Sigmoid colon (tissue), 7 donors: Measurements from ENCODE around the gene MYPOP. TPM values are rescaled to one million over a fixed set of nuclear protein-coding genes. Genes with fewer than 3 reads are reported as not detected.
A peak's percentile ranks its signal among the peaks of the same experiment; 100 is the strongest.

ENCODE experiments used
- DNase-seq: peaks from one replicate; pipeline ENCODE4 v3.0.0-alpha.2; 2019
- H3K27ac ChIP-seq, 4 donors: fragments of 200-600 bp; sonication (generic); one replicate each; pipeline ENCODE4 v1.5.1; 2016 to 2019; ENCODE audit warnings: mild to moderate bottlenecking in 1 of 4
- H3K27me3 ChIP-seq, 3 donors: fragments of 200-600 bp; sonication (generic); one replicate each; pipeline ENCODE4 v1.5.1; 2019; ENCODE audit warnings: mild to moderate bottlenecking in 1 of 3
- H3K36me3 ChIP-seq, 4 donors: fragments of 200-600 bp; sonication (generic); one replicate each; pipeline ENCODE4 v1.5.1; 2016 to 2019
- H3K4me1 ChIP-seq, 4 donors: fragments of 200-600 bp; sonication (generic); one replicate each; pipeline ENCODE4 v1.5.1; 2017 to 2019
- H3K4me3 ChIP-seq, 4 donors: fragments of 200-600 bp; sonication (generic); one replicate each; pipeline ENCODE4 v1.5.1; 2017 to 2019; ENCODE audit warnings: mild to moderate bottlenecking in 2 of 4, moderate library complexity in 1 of 4
- H3K9me3 ChIP-seq, 4 donors: fragments of 200-600 bp in 3 of 4; sonication (generic) in 3 of 4; one replicate each; pipeline versions ENCODE4 v1.5.1 to v1.6.1; 2013 to 2019
- CTCF ChIP-seq, 4 experiments: fragments of 450-650 bp in 3 of 4; fragments of 200-600 bp in 1 of 4; IDR thresholded peaks; one replicate each; pipeline ENCODE4 v1.5.1; 2016 to 2019; ENCODE audit warnings: antibody characterized with exemption in 4 of 4, mild to moderate bottlenecking in 3 of 4, moderate library complexity in 2 of 4
- EP300 ChIP-seq, 4 donors: sonication (generic); formaldehyde crosslinking; IDR thresholded peaks; one replicate each; pipeline ENCODE4 v1.6.1; 2017; ENCODE audit warnings: antibody characterized with exemption in 4 of 4
- POLR2A ChIP-seq, 2 donors: fragments of 450-650 bp; IDR thresholded peaks; one replicate each; pipeline ENCODE4 v1.6.1; 2016; ENCODE audit warnings: antibody characterized with exemption in 2 of 2, mild to moderate bottlenecking in 2 of 2, moderate library complexity in 2 of 2
- POLR2AphosphoS5 ChIP-seq, 4 donors: sonication (generic); formaldehyde crosslinking; IDR thresholded peaks; one replicate each; pipeline ENCODE4 v1.6.1; 2017; ENCODE audit warnings: antibody characterized with exemption in 4 of 4
- WGBS, 2 donors: extraction: QIAGEN DNeasy Blood & Tissue Kit; methylation state at CpG; one replicate each; pipeline ENCODE4 v1.1.7; 2013; 5-methylcytosine and 5-hydroxymethylcytosine counted together
- intact Hi-C: fragments of 100-400 bp; cut with DNase I; formaldehyde crosslinking; loops from one replicate; pipeline ENCODE4 v1.15.1; 2023
- polyA plus RNA-seq, 3 donors: library from polyadenylated mRNA; stranded (reverse); fragments of 200-250 nt; gene quantifications; one replicate each; pipeline ENCODE4 v1.2.3, GENCODE V29; 2013
- total RNA-seq, 4 donors: library from RNA; depleted of rRNA; stranded (reverse); fragments of >200 nt; gene quantifications; one replicate each; pipeline ENCODE4 v1.1.0, GENCODE V29; 2016
- donor health status: healthy with polysubstance abuse.
- donor health status: Bipolar disorder and iron deficiency.
- donor health status: healthy.

MYPOP gene
- total and polyA plus RNA-seq, 7 donors = 1.8 to 8.3 (median 6.1) TPM

DNA sequence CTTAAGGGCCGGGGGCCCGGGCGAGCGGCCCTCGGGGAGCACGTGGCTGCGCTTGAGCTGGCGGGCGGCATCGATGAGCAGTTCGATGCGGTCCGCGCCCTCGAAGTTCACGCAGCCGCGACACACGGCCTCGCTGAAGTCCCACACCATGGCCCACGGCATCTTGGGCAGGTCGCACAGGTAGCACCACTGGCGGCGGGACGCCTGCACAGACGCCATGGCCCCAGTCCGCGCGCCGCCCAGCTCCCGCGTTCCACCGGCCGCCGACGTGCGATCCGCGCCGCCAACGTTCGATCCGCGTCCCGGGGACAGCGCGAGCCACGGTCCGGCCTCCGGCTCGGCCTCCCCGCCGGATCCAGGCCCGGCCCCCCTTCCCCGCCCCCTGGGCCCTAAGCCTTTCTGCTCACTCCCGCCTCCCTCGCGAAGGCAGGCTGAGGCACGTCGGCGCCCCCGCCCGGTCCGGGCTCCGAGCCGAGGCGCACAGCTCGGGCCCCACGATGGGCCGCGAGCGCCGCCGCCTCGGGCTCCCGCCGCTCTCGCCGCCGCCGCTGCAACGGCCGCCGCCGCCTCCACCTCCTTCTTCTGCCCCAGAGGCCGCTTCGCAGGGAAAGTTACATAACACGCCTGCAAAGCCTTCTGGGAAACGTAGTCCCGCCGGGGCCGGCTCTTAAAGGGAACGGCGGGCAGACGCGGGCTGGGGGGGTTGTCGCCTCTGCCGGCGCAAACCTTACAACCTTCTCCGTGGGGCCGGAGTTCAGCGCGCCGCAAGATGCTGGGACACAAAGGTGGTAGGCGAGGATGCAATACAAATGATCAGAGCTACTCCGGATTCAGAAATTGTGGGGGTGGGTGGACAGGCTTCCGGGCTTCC is 16.6 kb downstream of the MYPOP start, which contains the start of gene IRF2BP1:
IRF2BP1 (minus strand) TSS at position 586 of the 871 bp plus-strand sequence; CDS start at position 219, 367 bp downstream.
- Histone ChIP-seq H3K9me3 (no peaks in the 10 kb centered on the region), H3K36me3 (peaks cover 6 to 18% (median 12%) of the 10 kb centered on the region in 4 donors), H3K27ac (peak within 1 kb of the TSS; percentile 84 to 92 (median 89)), H3K27me3 (no peaks in the 10 kb centered on the region), H3K4me3 (peak within 1 kb of the TSS; percentile 47 to 84 (median 68)), H3K4me1 (peaks cover 0 to 45% (median 40%) of the 10 kb centered on the region in 4 donors)
- TF ChIP-seq EP300 (IDR thresholded peaks at IDR 0.05) (no peak), CTCF (IDR thresholded peaks at IDR 0.05) (no peak), POLR2A (IDR thresholded peaks at IDR 0.05) (peak; percentile 16 to 35), POLR2AphosphoS5 (IDR thresholded peaks at IDR 0.05) (peak; percentile 86 to 92 (median 87))
- 0 to 1% methylated on average over 107 of the region's 107 CpGs for WGBS, 2 donors
- DNase-seq = peak; percentile 96
- intact Hi-C loops = loop anchor here (1.0 to 5.0 kb wide), 3 partner anchors 17 to 112 kb away; partner anchors contain the start of genes CCDC61, MYPOP and SYMPK

DNA sequence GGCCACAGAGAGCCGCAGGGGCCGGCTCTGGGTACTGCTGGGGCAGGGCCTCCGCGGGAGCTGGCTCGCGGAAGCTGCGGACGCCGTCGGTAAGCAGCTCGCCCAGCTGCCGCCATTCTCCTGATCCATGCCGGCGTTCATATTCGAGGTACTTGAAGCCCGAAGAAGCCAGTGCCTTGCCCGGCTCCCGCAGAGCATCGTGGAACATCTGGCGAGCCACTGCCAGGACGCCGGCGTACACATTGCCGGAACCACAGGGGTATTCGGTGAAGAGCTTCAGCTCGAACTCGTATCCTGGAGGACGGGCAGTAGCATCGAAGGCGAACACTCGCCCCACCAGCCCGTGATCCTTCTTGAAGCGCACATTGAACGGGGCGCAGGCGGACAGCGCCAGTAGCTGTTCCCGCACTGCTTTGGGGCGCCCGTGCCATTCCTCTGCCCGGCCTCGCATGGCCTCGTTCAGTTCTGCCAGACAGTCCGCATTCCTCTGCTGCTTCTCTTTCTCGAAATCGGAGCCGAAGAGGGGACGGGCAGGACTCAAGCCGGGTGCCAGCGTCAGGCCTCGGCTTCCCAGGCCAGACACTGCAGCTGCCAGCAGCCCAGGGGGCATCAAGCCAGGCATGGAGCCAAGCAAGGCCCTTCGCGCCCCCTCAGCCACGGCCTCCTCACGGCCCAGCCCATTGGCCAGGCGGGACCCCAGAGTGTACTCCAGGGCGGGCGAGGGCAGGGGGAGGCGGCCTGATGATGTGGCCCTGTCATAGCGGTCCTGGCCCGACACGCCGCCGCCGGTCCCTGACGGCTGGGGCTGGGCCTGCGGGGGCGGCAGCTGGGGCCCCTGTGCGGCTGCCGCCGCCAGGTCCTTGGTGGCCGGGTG is 17.5 kb downstream of the MYPOP start:
- DNase-seq = no peak
- peaks cover 0 to 45% (median 40%) of the 10 kb centered on the region in 4 donors for H3K4me1 ChIP-seq
- H3K9me3 ChIP-seq = no peaks in the 10 kb centered on the region
- peak overlapping the region; percentile 47 to 84 (median 68) for H3K4me3 ChIP-seq
- peaks cover 0 to under 1% (median 0%) of the 10 kb centered on the region in 3 donors for H3K27me3 ChIP-seq
- TF ChIP-seq EP300 (IDR thresholded peaks at IDR 0.05) (no peak), CTCF (IDR thresholded peaks at IDR 0.05) (no peak), POLR2A (IDR thresholded peaks at IDR 0.05) (no peak), POLR2AphosphoS5 (IDR thresholded peaks at IDR 0.05) (no peak)
- WGBS, 2 donors = 58 to 65% methylated on average over 72 of the region's 72 CpGs
- peaks cover 0 to 10% (median 10%) of the 10 kb centered on the region in 4 donors for H3K36me3 ChIP-seq
- intact Hi-C loops = loop anchor here (5.0 kb wide), 3 partner anchors 68 to 457 kb away; partner anchors contain the start of genes CCDC61 and RSPH6A
- H3K27ac ChIP-seq = peak overlapping the region; percentile 84 to 92 (median 89)

GRCh38 chr19:45883881-45884681 is 18.3 kb downstream of the MYPOP start:
- Histone ChIP-seq H3K27me3 (peaks cover 0 to 4% (median 0%) of the 10 kb centered on the region in 3 donors), H3K36me3 (peaks cover 0 to 10% (median 10%) of the 10 kb centered on the region in 4 donors), H3K4me3 (peak overlapping the region in 3 of 4 donors; percentile 13 to 84 (median 64)), H3K9me3 (no peaks in the 10 kb centered on the region), H3K27ac (peak overlapping the region in 2 of 4 donors; percentile 2 to 87), H3K4me1 (peaks cover 0 to 45% (median 40%) of the 10 kb centered on the region in 4 donors)
- TF ChIP-seq POLR2AphosphoS5 (IDR thresholded peaks at IDR 0.05) (no peak), CTCF (IDR thresholded peaks at IDR 0.05) (no peak), EP300 (IDR thresholded peaks at IDR 0.05) (no peak), POLR2A (IDR thresholded peaks at IDR 0.05) (no peak)
- intact Hi-C loops = loop anchor here (1.0 to 5.0 kb wide), 3 partner anchors 20 to 458 kb away; partner anchors contain the start of genes FOXA3 and RSPH6A
- no peak for DNase-seq
- 77 to 91% methylated on average over 57 of the region's 57 CpGs for WGBS, 2 donors

GRCh38 chr19:45883586-45883880 is 18.9 kb downstream of the MYPOP start:
- peaks cover 0 to 45% (median 40%) of the 10 kb centered on the region in 4 donors for H3K4me1 ChIP-seq
- peak overlapping the region in 2 of 4 donors; percentile 13 to 84 for H3K4me3 ChIP-seq
- peaks cover 0 to 4% (median 0%) of the 10 kb centered on the region in 3 donors for H3K27me3 ChIP-seq
- intact Hi-C loops = loop anchor here (1.0 to 5.0 kb wide), 3 partner anchors 19 to 459 kb away; partner anchors contain the start of genes FOXA3 and RSPH6A
- no peak for DNase-seq
- no peaks in the 10 kb centered on the region for H3K9me3 ChIP-seq
- H3K36me3 ChIP-seq = peaks cover 0 to 10% (median 10%) of the 10 kb centered on the region in 4 donors
- no peak for TF ChIP-seq EP300 (IDR thresholded peaks at IDR 0.05)
- peak in 1 of 4 experiments; percentile 37 for TF ChIP-seq CTCF (IDR thresholded peaks at IDR 0.05)
- no peak for TF ChIP-seq POLR2A (IDR thresholded peaks at IDR 0.05)
- TF ChIP-seq POLR2AphosphoS5 (IDR thresholded peaks at IDR 0.05) = no peak
- 11 to 20% methylated on average over 5 of the region's 5 CpGs for WGBS, 2 donors
- peak overlapping the region in 1 of 4 donors; percentile 2 for H3K27ac ChIP-seq
